ENCODE data around the gene FAM98A.

DNA sequence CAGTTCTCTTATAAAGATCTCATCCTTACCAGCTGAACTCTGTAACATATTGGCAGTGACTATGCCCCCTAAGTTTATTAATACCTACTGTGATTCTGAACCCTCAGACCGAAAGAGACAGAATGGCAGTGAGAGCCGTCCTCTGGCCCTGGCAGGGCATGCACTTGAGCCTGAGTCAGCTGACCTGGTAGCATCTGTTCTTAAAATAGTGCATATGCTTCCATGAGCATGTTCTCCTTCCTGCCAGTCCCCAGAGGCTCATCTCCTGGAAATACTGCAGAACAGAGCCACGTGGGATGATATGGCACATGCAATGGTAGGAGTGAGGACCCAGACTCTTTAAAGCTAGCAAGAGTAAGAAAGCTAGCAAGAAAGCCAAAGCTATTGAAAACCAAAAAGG is 63.7 kb downstream of the FAM98A start:
- TF ChIP-seq, protein P1, sequence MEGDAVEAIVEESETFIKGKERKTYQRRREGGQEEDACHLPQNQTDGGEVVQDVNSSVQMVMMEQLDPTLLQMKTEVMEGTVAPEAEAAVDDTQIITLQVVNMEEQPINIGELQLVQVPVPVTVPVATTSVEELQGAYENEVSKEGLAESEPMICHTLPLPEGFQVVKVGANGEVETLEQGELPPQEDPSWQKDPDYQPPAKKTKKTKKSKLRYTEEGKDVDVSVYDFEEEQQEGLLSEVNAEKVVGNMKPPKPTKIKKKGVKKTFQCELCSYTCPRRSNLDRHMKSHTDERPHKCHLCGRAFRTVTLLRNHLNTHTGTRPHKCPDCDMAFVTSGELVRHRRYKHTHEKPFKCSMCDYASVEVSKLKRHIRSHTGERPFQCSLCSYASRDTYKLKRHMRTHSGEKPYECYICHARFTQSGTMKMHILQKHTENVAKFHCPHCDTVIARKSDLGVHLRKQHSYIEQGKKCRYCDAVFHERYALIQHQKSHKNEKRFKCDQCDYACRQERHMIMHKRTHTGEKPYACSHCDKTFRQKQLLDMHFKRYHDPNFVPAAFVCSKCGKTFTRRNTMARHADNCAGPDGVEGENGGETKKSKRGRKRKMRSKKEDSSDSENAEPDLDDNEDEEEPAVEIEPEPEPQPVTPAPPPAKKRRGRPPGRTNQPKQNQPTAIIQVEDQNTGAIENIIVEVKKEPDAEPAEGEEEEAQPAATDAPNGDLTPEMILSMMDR (conservative IDR thresholded peaks at IDR 0.05 in 1 of 2, IDR thresholded peaks at IDR 0.05 in 1 of 2; ENCODE audit: low read depth in 1 of 2, low read length in 2 of 2), result no peak
- no peak for TF ChIP-seq EZH2 (IDR thresholded peaks at IDR 0.05; ENCODE audit: low read length, missing control alignments)
